HG03280 (cell line): ENCODE data around the gene NUDCD3.
"Not testable (repeated sequence)": the region's sequence is repeated elsewhere in the genome, so short reads cannot be mapped to it uniquely, and the experiment has no call there.

Source experiments
- ATAC-seq: cut with Tn5 transposase; IDR thresholded peaks from one replicate; pipeline ENCODE4 v1.9.1; 2021; ENCODE audit warnings: mild to moderate bottlenecking, moderate library complexity; ENCODE audit not compliant: unreplicated experiment

NUDCD3 gene

GRCh38 chr7:44449584-44449928, 40.9 kb downstream of the NUDCD3 start:
- no peak for ATAC-seq

GRCh38 chr7:44448922-44449583, 41.4 kb downstream of the NUDCD3 start:
- no peak for ATAC-seq

GRCh38 chr7:44447874-44448425, 42.5 kb downstream of the NUDCD3 start:
- no peak for ATAC-seq

- no peak for ATAC-seq
Observed at GRCh38 chr7:44445986-44446671, 44.3 kb downstream of the NUDCD3 start.

GRCh38 chr7:44441079-44441478, 49.4 kb downstream of the NUDCD3 start:
- no peak for ATAC-seq

GRCh38 chr7:44440577-44441078, 49.8 kb downstream of the NUDCD3 start:
- no peak for ATAC-seq

- no peak for ATAC-seq
Observed at GRCh38 chr7:44439926-44440325, 50.5 kb downstream of the NUDCD3 start.

GRCh38 chr7:44438816-44439215, 51.6 kb downstream of the NUDCD3 start:
- no peak for ATAC-seq

GRCh38 chr7:44434201-44434600, 56.3 kb downstream of the NUDCD3 start:
- no peak for ATAC-seq

- no peak for ATAC-seq
Observed at GRCh38 chr7:44433255-44434022, 57.0 kb downstream of the NUDCD3 start.

- ATAC-seq = no peak
Observed at GRCh38 chr7:44432381-44432977, 58.0 kb downstream of the NUDCD3 start.

- ATAC-seq = no peak
Observed at GRCh38 chr7:44431091-44431608, 59.3 kb downstream of the NUDCD3 start.

GRCh38 chr7:44430054-44430453, 60.4 kb downstream of the NUDCD3 start:
- ATAC-seq = no peak

- not testable (repeated sequence) for ATAC-seq
Observed at GRCh38 chr7:44424762-44425161, 65.7 kb downstream of the NUDCD3 start.

- no peak for ATAC-seq
Observed at GRCh38 chr7:44416941-44417340, 73.5 kb downstream of the NUDCD3 start.

GRCh38 chr7:44415510-44415909, 74.9 kb downstream of the NUDCD3 start:
- no peak for ATAC-seq

- ATAC-seq = no peak
Observed at GRCh38 chr7:44415047-44415446, 75.4 kb downstream of the NUDCD3 start.

GRCh38 chr7:44411306-44411705, 79.2 kb downstream of the NUDCD3 start:
- ATAC-seq = no peak

GRCh38 chr7:44408596-44408995, 81.9 kb downstream of the NUDCD3 start:
- ATAC-seq = no peak

- ATAC-seq = no peak
Observed at GRCh38 chr7:44403775-44404174, 86.7 kb downstream of the NUDCD3 start.
